T47D (cell line): Measurements from ENCODE around the gene MAP3K20.
"Not testable (repeated sequence)": the region's sequence is repeated elsewhere in the genome, so short reads cannot be mapped to it uniquely, and the experiment has no call there.

ENCODE experiments used
- DNase-seq, 2 experiments: peaks; one replicate each; pipeline versions ENCODE4 v3.0.0 to v3.0.0-alpha.2; 2011 to 2012; ENCODE audit warnings: low read depth in 1 of 2, low spot score in 1 of 2
- JUND ChIP-seq: IDR thresholded peaks from 2 replicates; pipeline ENCODE4 v1.6.1; 2012; ENCODE audit warnings: low read depth
- in situ Hi-C: cut with HindIII; loops from 2 replicates; pipeline ENCODE4 v1.10.0; 2016; ENCODE audit warnings: low sequenced_read_pairs, low pct_unique_long_range_greater_than_20kb

The MAP3K20 gene

DNA sequence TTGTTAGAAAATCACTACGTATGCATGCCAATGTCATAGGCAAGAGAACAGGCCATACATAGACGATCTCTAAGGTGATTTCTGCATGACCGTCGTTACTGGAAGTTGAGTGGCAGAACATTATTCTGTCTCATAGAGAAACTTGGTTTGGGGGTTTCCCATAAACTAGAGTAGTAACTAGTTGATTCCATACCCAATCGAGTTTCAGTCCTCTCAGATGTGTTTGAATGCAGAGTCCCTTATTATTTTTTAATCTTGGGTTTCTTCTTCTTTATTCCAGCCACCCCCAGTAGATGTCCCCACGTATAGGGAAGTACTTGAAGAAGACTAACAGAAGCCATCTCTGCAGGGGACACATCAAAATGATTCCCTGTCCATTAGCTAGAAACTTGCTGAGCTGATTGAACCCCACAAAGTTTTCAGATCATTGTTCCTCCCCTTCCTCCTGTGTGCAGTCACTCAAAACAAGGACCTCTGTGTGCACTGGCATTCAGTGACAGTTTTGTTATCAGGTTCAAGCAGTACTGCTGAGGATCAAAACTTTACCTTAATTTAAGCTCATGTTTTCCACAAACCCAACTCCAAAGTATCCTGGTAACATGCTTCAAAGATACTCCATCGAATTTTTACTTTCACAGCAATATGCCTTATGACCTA lies 210.6 kb downstream of the MAP3K20 start:
- in situ Hi-C loops = no loop called here
- no peak for DNase-seq
- no peak for TF ChIP-seq JUND

DNA sequence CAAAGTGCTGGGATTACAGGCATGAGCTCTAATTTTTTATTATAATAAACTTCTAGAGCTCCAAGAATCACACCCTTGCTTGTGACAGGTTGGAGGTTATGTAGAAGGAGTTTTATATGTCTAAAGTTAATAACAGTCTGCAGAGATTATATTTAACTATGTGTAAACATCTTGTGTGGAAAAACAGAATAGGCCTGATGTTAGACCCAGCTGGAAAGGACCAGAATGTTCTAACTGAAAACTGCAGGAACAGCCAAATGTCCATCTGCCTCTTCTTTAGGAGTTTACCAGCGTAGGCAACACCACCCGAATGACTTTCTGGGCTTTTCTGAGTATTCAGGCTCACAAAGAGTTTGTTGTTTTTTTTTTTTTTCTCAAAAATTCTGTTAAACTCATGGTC lies 211.9 kb downstream of the MAP3K20 start:
- DNase-seq = no peak
- in situ Hi-C loops = no loop called here
- no peak for TF ChIP-seq JUND

DNA sequence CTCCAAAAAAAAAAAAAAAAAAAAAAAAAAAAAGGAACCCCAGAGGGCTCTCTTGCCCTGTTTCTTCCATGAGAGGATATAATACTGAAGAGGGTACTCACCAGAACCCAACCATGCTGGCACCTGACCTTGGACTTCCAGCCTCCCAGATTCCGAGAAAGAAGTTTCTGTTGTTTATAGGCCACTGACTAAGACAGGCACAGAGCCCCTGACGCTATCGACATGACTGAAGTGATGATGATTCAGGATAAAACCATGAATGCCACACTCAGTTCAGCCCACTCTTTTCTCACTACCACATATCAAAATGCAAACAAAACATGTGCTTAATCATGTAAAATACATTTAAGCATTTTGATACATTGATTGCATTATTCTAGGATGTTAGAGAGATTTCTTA lies 212.9 kb downstream of the MAP3K20 start:
- in situ Hi-C loops = no loop called here
- TF ChIP-seq JUND = no peak
- no peak for DNase-seq

GRCh38 chr2:173290046-173290445 lies 214.4 kb downstream of the MAP3K20 start:
- no peak for TF ChIP-seq JUND
- DNase-seq = no peak
- in situ Hi-C loops = no loop called here

- in situ Hi-C loops = no loop called here
- no peak for TF ChIP-seq JUND
- DNase-seq = no peak
Measured at GRCh38 chr2:173290518-173290917, 214.9 kb downstream of the MAP3K20 start.

DNA sequence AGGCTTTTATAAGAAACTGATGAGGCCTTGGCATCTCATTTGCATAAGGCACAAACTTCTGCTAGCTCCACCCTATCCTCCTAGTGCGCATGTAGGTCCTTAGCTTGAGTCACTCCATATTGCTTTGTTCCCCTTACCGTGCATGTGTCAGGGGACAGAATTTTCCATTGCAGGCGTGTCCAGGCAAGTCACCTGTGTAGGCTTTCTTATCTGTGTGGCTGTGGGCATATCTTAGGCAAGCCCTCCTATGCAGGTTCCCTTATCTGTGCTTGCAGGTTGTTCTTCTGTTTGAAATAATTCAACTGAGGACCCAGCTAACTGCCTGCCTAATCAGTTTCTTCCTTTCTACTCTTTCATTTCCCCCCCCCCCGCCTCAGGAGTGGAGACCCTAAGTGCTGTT lies 215.8 kb downstream of the MAP3K20 start:
- in situ Hi-C loops = no loop called here
- TF ChIP-seq JUND = no peak
- DNase-seq = no peak

GRCh38 chr2:173296235-173296634 lies 220.6 kb downstream of the MAP3K20 start:
- in situ Hi-C loops = no loop called here
- TF ChIP-seq JUND = no peak
- no peak for DNase-seq

DNA sequence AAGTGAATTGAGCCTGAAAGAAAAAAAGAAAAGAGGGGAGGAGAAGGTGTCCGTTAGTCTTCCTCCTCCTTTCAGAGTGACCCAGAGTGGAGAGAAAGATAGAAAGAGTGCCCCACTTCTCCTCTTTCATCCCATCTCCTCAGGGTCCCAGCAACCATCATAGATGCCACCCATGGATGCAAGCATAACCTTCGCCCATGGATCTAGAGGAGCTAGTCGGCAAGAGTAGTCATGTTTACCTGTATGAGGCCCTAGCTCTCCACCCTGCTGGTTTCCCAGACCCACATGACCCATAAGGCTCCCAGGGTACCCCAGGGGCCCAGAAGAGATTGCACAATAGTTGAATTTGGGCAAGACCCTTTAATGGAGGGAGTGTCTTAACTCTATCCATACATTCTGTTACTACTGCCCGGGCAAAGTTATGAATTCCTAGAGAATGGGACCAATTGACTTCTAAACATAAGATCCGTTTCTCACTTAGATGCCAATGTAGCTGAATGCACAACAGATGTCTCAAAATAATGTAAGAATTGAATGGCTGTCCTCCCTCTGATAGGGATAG lies 223.0 kb downstream of the MAP3K20 start:
- no peak for TF ChIP-seq JUND
- no peak for DNase-seq
- in situ Hi-C loops = no loop called here

DNA sequence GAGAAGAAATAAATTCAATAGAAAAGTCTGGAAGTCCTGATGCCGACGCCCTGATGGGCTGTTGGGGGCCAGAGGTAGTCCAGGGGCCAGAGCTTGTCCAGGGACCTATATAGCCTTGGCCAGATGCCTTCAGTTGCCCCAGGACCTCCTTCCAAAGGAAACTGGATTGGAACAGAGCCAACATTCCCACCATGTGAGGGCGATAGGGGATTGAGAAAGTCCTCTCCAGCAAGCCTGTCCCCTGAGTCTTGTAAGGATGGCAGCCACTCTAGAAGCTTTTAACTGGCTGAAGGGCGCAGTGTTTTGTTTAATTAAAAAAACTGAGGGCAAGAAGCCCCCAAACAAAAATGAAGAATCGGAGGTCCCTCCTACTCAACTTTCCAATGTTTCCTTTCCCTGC lies 224.1 kb downstream of the MAP3K20 start:
- no peak for TF ChIP-seq JUND
- no peak for DNase-seq
- in situ Hi-C loops = no loop called here

DNA sequence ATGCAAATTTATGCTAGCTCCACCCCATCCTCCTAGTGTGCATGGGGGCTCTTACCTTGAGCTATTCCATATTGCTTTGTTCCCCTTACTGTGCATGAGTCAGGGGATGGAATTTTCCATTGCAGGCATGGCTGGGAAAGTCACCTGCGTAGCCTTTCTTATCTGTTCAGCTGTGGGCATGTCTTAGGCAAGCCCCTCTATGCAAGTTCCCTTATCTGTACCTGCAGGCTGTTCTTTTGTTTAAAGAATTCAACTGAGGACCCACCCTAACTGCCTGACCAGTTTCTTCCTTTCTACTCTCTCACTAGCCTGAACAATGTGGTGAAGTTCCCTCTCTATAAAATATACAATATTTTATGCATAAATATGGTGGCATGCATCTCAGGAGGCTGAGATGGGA lies 224.8 kb downstream of the MAP3K20 start:
- in situ Hi-C loops = no loop called here
- TF ChIP-seq JUND = no peak
- DNase-seq = no peak

GRCh38 chr2:173301549-173301948 lies 225.9 kb downstream of the MAP3K20 start:
- DNase-seq, in situ Hi-C loops: not testable (repeated sequence)

DNA sequence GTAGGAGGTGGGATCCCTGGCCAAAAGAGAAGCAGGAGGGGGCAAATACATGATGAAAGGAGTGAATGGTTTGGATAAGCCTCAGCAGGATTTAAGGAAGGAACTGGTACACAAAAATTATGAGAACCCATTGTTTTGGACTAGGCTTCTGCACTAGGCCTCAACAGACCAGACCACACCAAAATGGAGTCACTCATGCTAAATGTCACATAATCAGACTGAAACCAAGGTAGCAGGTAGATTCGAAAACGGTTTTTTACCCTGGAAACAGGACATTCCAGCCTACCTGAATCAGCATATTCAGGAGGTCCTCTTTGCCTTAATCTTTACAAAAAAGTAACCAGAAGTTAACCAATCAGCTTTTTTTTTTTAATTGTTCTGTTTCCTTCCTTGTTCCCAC lies 229.7 kb downstream of the MAP3K20 start:
- DNase-seq = no peak
- TF ChIP-seq JUND = no peak
- in situ Hi-C loops = no loop called here

- TF ChIP-seq JUND = no peak
- in situ Hi-C loops = no loop called here
- DNase-seq = no peak
Measured at GRCh38 chr2:173307293-173307692, 231.6 kb downstream of the MAP3K20 start.

DNA sequence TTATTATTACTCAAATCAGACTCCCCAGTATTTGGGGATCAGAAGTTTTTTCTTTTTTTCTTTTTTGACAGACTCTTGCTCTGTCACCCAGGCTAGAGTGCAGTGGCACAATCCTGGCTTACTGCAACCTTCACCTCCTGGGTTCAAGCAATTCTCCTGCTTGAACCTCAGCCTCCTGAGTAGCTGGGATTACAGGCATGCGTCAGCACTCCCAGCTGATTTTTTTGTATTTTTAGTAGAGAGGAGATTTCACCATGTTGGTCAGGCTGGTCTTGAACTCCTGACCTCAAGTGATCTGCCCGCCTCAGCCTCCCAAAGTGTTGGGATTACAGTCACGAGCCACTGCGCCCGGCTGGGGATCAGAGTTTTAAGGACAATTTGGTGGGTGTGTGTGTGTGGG lies 233.7 kb downstream of the MAP3K20 start:
- in situ Hi-C loops, DNase-seq: not testable (repeated sequence)
